Neural crest cell (in vitro differentiated cells): ENCODE measurements around the gene VPS11. TPM values are rescaled to one million over a fixed set of nuclear protein-coding genes. Genes with fewer than 3 reads are reported as not detected.
"Not testable (repeated sequence)": the region's sequence is repeated elsewhere in the genome, so short reads cannot be mapped to it uniquely, and the experiment has no call there.

Experiments used
- DNase-seq: peaks from one replicate; pipeline ENCODE4 v3.0.0; 2021; ENCODE audit warnings: low read depth, mixed read lengths, low spot score
- H3K27ac Mint-ChIP-seq: one replicate; pipeline ENCODE4 v1.8.0; 2021; ENCODE audit warnings: mild to moderate bottlenecking, mixed read lengths; ENCODE audit not compliant: unreplicated experiment
- H3K27me3 Mint-ChIP-seq: 2 replicates; pipeline ENCODE4 v1.8.0; 2021; ENCODE audit warnings: low read depth, mild to moderate bottlenecking, mixed read lengths
- H3K36me3 Mint-ChIP-seq: 2 replicates; pipeline ENCODE4 v1.8.0; 2021; ENCODE audit warnings: low read depth, mild to moderate bottlenecking, mixed read lengths
- H3K4me1 Mint-ChIP-seq: 2 replicates; pipeline ENCODE4 v1.8.0; 2021; ENCODE audit warnings: mixed read lengths
- H3K4me3 Mint-ChIP-seq: one replicate; pipeline ENCODE4 v1.8.0; 2021; ENCODE audit warnings: mild to moderate bottlenecking, mixed read lengths
- H3K9me3 Mint-ChIP-seq: 2 replicates; pipeline ENCODE4 v1.8.0; 2021; ENCODE audit warnings: mixed read lengths
- CTCF ChIP-seq: fragments of 200-600 bp; sonication (generic); conservative IDR thresholded peaks from 2 replicates; pipeline ENCODE4 v1.5.0; 2021; ENCODE audit warnings: antibody characterized with exemption, mild to moderate bottlenecking
- total RNA-seq: library from RNA; stranded (reverse); gene quantifications from 2 replicates; pipeline ENCODE4 v1.2.1, GENCODE V29; 2021

The VPS11 gene
- total RNA-seq, 1 donor from 2014 or later: 30.6 TPM

GRCh38 chr11:119101759-119102423, 34.3 kb downstream of the VPS11 start, which contains the start of gene DPAGT1:
TSS of gene DPAGT1 (minus strand) at chr11:119101853. CDS start at chr11:119101655, 198 bp downstream.
- peaks cover 40% of the 10 kb centered on the region for H3K4me1 Mint-ChIP-seq
- peak within 1 kb of the TSS; percentile 99 for H3K27ac Mint-ChIP-seq
- H3K4me3 Mint-ChIP-seq: peak within 1 kb of the TSS; percentile 92
- DNase-seq: peak; percentile 76
- no peaks in the 10 kb centered on the region for H3K9me3 Mint-ChIP-seq
- H3K36me3 Mint-ChIP-seq: peaks cover 4% of the 10 kb centered on the region
- no peaks in the 10 kb centered on the region for H3K27me3 Mint-ChIP-seq
- no peak for TF ChIP-seq CTCF

- H3K36me3 Mint-ChIP-seq, H3K9me3 Mint-ChIP-seq, H3K27me3 Mint-ChIP-seq, H3K27ac Mint-ChIP-seq, DNase-seq: not testable (repeated sequence)
- Mint-ChIP-seq H3K4me1 (peaks cover 45% of the 10 kb centered on the region), H3K4me3 (peak overlapping the region; percentile 59)
Observed at GRCh38 chr11:119103161-119103664, 35.6 kb downstream of the VPS11 start.

GRCh38 chr11:119103793-119104192, 36.2 kb downstream of the VPS11 start:
- H3K36me3 Mint-ChIP-seq: no peaks in the 10 kb centered on the region
- peaks cover 51% of the 10 kb centered on the region for H3K4me1 Mint-ChIP-seq
- H3K27ac Mint-ChIP-seq: peak overlapping the region; percentile 81
- H3K27me3 Mint-ChIP-seq: no peaks in the 10 kb centered on the region
- H3K9me3 Mint-ChIP-seq: no peaks in the 10 kb centered on the region
- no peak for TF ChIP-seq CTCF
- DNase-seq: no peak
- peak overlapping the region; percentile 90 for H3K4me3 Mint-ChIP-seq

- peak; percentile 71 for DNase-seq
- TF ChIP-seq CTCF: no peak
- H3K4me1 Mint-ChIP-seq: peaks cover 38% of the 10 kb centered on the region
- no peaks in the 10 kb centered on the region for H3K27me3 Mint-ChIP-seq
- H3K27ac Mint-ChIP-seq: peak within 1 kb of the TSS; percentile 62
- H3K4me3 Mint-ChIP-seq: peak within 1 kb of the TSS; percentile 90
- no peaks in the 10 kb centered on the region for H3K36me3 Mint-ChIP-seq
- no peaks in the 10 kb centered on the region for H3K9me3 Mint-ChIP-seq
Observed at GRCh38 chr11:119106564-119107537, 39.2 kb downstream of the VPS11 start, which contains the start of gene C2CD2L. TSS of gene C2CD2L (plus strand) at chr11:119107344. CDS start at chr11:119107742, 398 bp downstream.

GRCh38 chr11:119107538-119108145, 40.0 kb downstream of the VPS11 start:
- Mint-ChIP-seq H3K27ac (no peak overlapping the region), H3K4me1 (peaks cover 31% of the 10 kb centered on the region), H3K27me3 (no peaks in the 10 kb centered on the region), H3K9me3 (no peaks in the 10 kb centered on the region), H3K4me3 (peak overlapping the region; percentile 90), H3K36me3 (no peaks in the 10 kb centered on the region)
- TF ChIP-seq CTCF: no peak
- no peak for DNase-seq
